SK-N-SH (cell line): Measurements from ENCODE around the gene CCDC160. TPM values are rescaled to one million over a fixed set of nuclear protein-coding genes. Genes with fewer than 3 reads are reported as not detected.

Experiments
- CTCF ChIA-PET: fragments of 300-600, 350-600 bp; formaldehyde crosslinking; extraction: SDS; loops from one replicate; lab custom pipeline; 2021; lab: Yijun Ruan, JAX
- POLR2A ChIA-PET: fragments of 350-600 bp; sonication (Branson Sonifier 250); formaldehyde crosslinking; extraction: SDS; loops from one replicate; lab custom pipeline; 2020; ENCODE audit warnings: antibody characterized with exemption, inconsistent platforms; lab: Yijun Ruan, JAX
- DNase-seq: peaks from one replicate; pipeline ENCODE4 v3.0.0; 2012
- H2AFZ ChIP-seq: fragments of 200-600 bp; sonication (generic); 2 replicates; pipeline ENCODE4 v1.8.1; 2016; ENCODE audit warnings: antibody characterized with exemption, mild to moderate bottlenecking, low read depth
- H3F3A ChIP-seq: fragments of 200-600 bp; sonication (generic); replicated peaks from 2 replicates; pipeline ENCODE3; 2016; ENCODE audit warnings: antibody characterized with exemption, mild to moderate bottlenecking; ENCODE audit not compliant: insufficient read depth
- H3K27ac ChIP-seq, 2 experiments: fragments of 200-500 bp in 1 of 2; fragments of 200-600 bp in 1 of 2; sonication (Bioruptor generic) in 1 of 2; sonication (generic), shearing (Covaris generic) in 1 of 2; 2 replicates each; pipeline versions ENCODE4 v1.5.1 to v1.6.1; 2014 to 2016; ENCODE audit warnings: low read depth in 2 of 2, inconsistent platforms in 1 of 2, low read length in 1 of 2, mild to moderate bottlenecking in 1 of 2, mixed read lengths in 1 of 2
- H3K27me3 ChIP-seq: fragments of 200-600 bp; sonication (generic), shearing (Covaris generic); 2 replicates; pipeline ENCODE4 v1.6.1; 2016; ENCODE audit warnings: mixed run types; ENCODE audit not compliant: insufficient read depth
- H3K36me3 ChIP-seq, 2 experiments: fragments of 200-500 bp in 1 of 2; fragments of 200-600 bp in 1 of 2; sonication (Bioruptor generic) in 1 of 2; sonication (generic) in 1 of 2; replicated peaks in 1 of 2; 2 replicates each; pipeline versions ENCODE3 to v1.5.1; 2014 to 2016; ENCODE audit warnings: low read length in 1 of 2, mild to moderate bottlenecking in 1 of 2; ENCODE audit not compliant: insufficient read depth in 2 of 2, control insufficient read depth in 1 of 2
- H3K4me1 ChIP-seq, 2 experiments: fragments of 200-500 bp in 1 of 2; fragments of 200-600 bp in 1 of 2; sonication (Bioruptor generic) in 1 of 2; sonication (generic), shearing (Covaris generic) in 1 of 2; 2 replicates each; pipeline versions ENCODE4 v1.5.1 to v1.6.1; 2014 to 2016; ENCODE audit warnings: low read depth in 1 of 2, low read length in 1 of 2, mixed run types in 1 of 2; ENCODE audit not compliant: insufficient read depth in 2 of 2, control insufficient read depth in 1 of 2
- H3K4me2 ChIP-seq: fragments of 200-600 bp; sonication (generic), shearing (Covaris generic); 2 replicates; pipeline ENCODE4 v1.6.1; 2017; ENCODE audit warnings: mixed run types
- H3K4me3 ChIP-seq, 2 experiments: fragments of 200-500 bp in 1 of 2; fragments of 200-600 bp in 1 of 2; sonication (Bioruptor generic) in 1 of 2; sonication (generic), shearing (Covaris generic) in 1 of 2; 2 replicates each; pipeline versions ENCODE4 v1.5.1 to v1.8.1; 2014 to 2016; ENCODE audit warnings: low read depth in 2 of 2, inconsistent platforms in 1 of 2, low read length in 1 of 2, mild to moderate bottlenecking in 1 of 2, mixed read lengths in 1 of 2, moderate library complexity in 1 of 2
- H3K79me2 ChIP-seq: fragments of 200-600 bp; sonication (generic); 2 replicates; pipeline ENCODE4 v1.8.1; 2017; ENCODE audit warnings: mild to moderate bottlenecking; ENCODE audit not compliant: insufficient read depth
- H3K9ac ChIP-seq: fragments of 200-600 bp; sonication (generic); 2 replicates; pipeline ENCODE4 v1.6.1; 2017; ENCODE audit warnings: mixed run types
- H3K9me2 ChIP-seq: fragments of 200-600 bp; sonication (generic); 2 replicates; pipeline ENCODE4 v1.6.1; 2017; ENCODE audit warnings: mixed run types
- H3K9me3 ChIP-seq: fragments of 200-600 bp; sonication (generic); 2 replicates; pipeline ENCODE4 v1.6.1; 2017; ENCODE audit warnings: mixed run types, mild to moderate bottlenecking, moderate library complexity
- H4K20me1 ChIP-seq: fragments of 200-600 bp; sonication (generic); 2 replicates; pipeline ENCODE4 v1.6.1; 2017; ENCODE audit warnings: mild to moderate bottlenecking, mixed run types; ENCODE audit not compliant: insufficient read depth
- CHD2 ChIP-seq: fragments of 150-350 bp; IDR thresholded peaks from 2 replicates; pipeline ENCODE4 v1.6.1; 2018; ENCODE audit warnings: low read length; ENCODE audit not compliant: partially characterized antibody
- CTCF ChIP-seq: fragments of 200-600 bp; sonication (generic); IDR thresholded peaks from 2 replicates; pipeline ENCODE4 v1.6.1; 2017; ENCODE audit warnings: antibody characterized with exemption, mild to moderate bottlenecking, moderate library complexity
- FOXJ3 ChIP-seq: sonication (generic); formaldehyde crosslinking; IDR thresholded peaks from 2 replicates; pipeline ENCODE4 v1.5.1; 2020; ENCODE audit warnings: mild to moderate bottlenecking, missing genetic modification reagents
- FOXM1 ChIP-seq: IDR thresholded peaks from 2 replicates; pipeline ENCODE4 v1.4.0; 2012; ENCODE audit warnings: low read depth, mild to moderate bottlenecking
- IRF3 ChIP-seq: fragments of 150-350 bp; IDR thresholded peaks from 2 replicates; pipeline ENCODE4 v1.6.1; 2016; ENCODE audit warnings: mild to moderate bottlenecking, low read depth, low read length
- MAX ChIP-seq: IDR thresholded peaks from 2 replicates; pipeline ENCODE4 v1.4.0; 2012; ENCODE audit warnings: low read depth
- MEF2A ChIP-seq: IDR thresholded peaks from 2 replicates; pipeline ENCODE4 v1.4.0; 2012; ENCODE audit warnings: low read depth, borderline replicate concordance
- MXI1 ChIP-seq: IDR thresholded peaks from 2 replicates; pipeline ENCODE4 v1.6.1; 2012; ENCODE audit warnings: mild to moderate bottlenecking, low read depth, low read length, improper control_type of control experiment
- RFX5 ChIP-seq: IDR thresholded peaks from 2 replicates; pipeline ENCODE4 v1.6.1; 2012; ENCODE audit warnings: mild to moderate bottlenecking, improper control_type of control experiment, low read length
- RXRA ChIP-seq: IDR thresholded peaks from 2 replicates; pipeline ENCODE4 v1.4.0; 2012; ENCODE audit warnings: low read depth, mild to moderate bottlenecking, borderline replicate concordance
- TAF1 ChIP-seq: IDR thresholded peaks from 2 replicates; pipeline ENCODE4 v1.6.1; 2012; ENCODE audit warnings: low read depth, mild to moderate bottlenecking, low read length, moderate library complexity, borderline replicate concordance
- TCF12 ChIP-seq: IDR thresholded peaks from 2 replicates; pipeline ENCODE4 v1.4.0; 2012
- TEAD4 ChIP-seq: IDR thresholded peaks from 2 replicates; pipeline ENCODE4 v1.4.0; 2012; ENCODE audit warnings: mild to moderate bottlenecking, borderline replicate concordance; ENCODE audit not compliant: insufficient read depth
- USF1 ChIP-seq: IDR thresholded peaks from 2 replicates; pipeline ENCODE4 v1.4.0; 2012; ENCODE audit warnings: low read depth, borderline replicate concordance
- USF2 ChIP-seq: fragments of 150-350 bp; IDR thresholded peaks from 2 replicates; pipeline ENCODE4 v1.6.1; 2017; ENCODE audit warnings: antibody characterized with exemption, low read length, low read depth, borderline replicate concordance
- ZBTB33 ChIP-seq: IDR thresholded peaks from 2 replicates; pipeline ENCODE4 v1.4.0; 2012; ENCODE audit warnings: low read depth, borderline replicate concordance
- WGBS: methylation state at CpG from one replicate; pipeline ENCODE4 v1.1.6; 2017; ENCODE audit warnings: low lambda C conversion rate; 5-methylcytosine and 5-hydroxymethylcytosine counted together
- polyA plus RNA-seq, 3 experiments: library from polyadenylated mRNA; depleted of rRNA; stranded (reverse); fragments of >200 nt; gene quantifications; 2 replicates each; pipeline ENCODE4 v1.2.3, GENCODE V29; 2012

Gene CCDC160
- polyA plus RNA-seq, 1 of the 3 experiments (the other 2 are of a cell fraction), result not detected

GRCh38 chrX:134240209-134240608 is 3.2 kb downstream of the CCDC160 start:
- Histone ChIP-seq H3F3A (no peaks in the 10 kb centered on the region), H2AFZ (no peak overlapping the region), H3K9ac (no peak overlapping the region), H3K4me1 (peaks cover 0 to 3% of the 10 kb centered on the region in 2 experiments; a peak in 1 of 4 replicates), H4K20me1 (no peaks in the 10 kb centered on the region), H3K4me2 (no peak overlapping the region), H3K9me3 (no peaks in the 10 kb centered on the region), H3K9me2 (no peaks in the 10 kb centered on the region; the same call in 1 of the 2 replicates), H3K36me3 (no peaks in the 10 kb centered on the region), H3K79me2 (no peaks in the 10 kb centered on the region), H3K4me3 (no peak overlapping the region), H3K27me3 (peaks cover 7% of the 10 kb centered on the region; the same call in 1 of the 2 replicates), H3K27ac (no peak overlapping the region)
- 28% methylated on average over 2 of the region's 2 CpGs for WGBS
- ChIA-PET CTCF (no interaction called here), POLR2A (no interaction called here)
- no peak for DNase-seq
- TF ChIP-seq CHD2, result no peak
- no peak for TF ChIP-seq MXI1
- no peak for TF ChIP-seq FOXJ3 (CRISPR knock-in tag)
- TF ChIP-seq CTCF, result no peak
- no peak for TF ChIP-seq IRF3
- no peak for TF ChIP-seq ZBTB33
- TF ChIP-seq RFX5, result no peak
- TF ChIP-seq TCF12, result no peak
- no peak for TF ChIP-seq USF1

- Histone ChIP-seq H4K20me1 (no peaks in the 10 kb centered on the region), H3K79me2 (no peaks in the 10 kb centered on the region), H3K9me3 (no peaks in the 10 kb centered on the region), H3F3A (no peaks in the 10 kb centered on the region), H3K4me1 (no peaks in the 10 kb centered on the region), H2AFZ (no peak overlapping the region), H3K27me3 (peaks cover 4% of the 10 kb centered on the region; the same call in 1 of the 2 replicates), H3K9ac (no peak overlapping the region), H3K9me2 (no peaks in the 10 kb centered on the region; the same call in 1 of the 2 replicates), H3K36me3 (no peaks in the 10 kb centered on the region), H3K4me3 (no peak overlapping the region), H3K27ac (no peak overlapping the region), H3K4me2 (no peak overlapping the region)
- ChIA-PET POLR2A (no interaction called here), CTCF (no interaction called here)
- DNase-seq, result no peak
- TF ChIP-seq MAX (no peak), MEF2A (no peak), TAF1 (no peak), TEAD4 (no peak), FOXM1 (no peak), RXRA (no peak), USF2 (no peak)
- WGBS, result 10% methylated on average over 1 of the region's 1 CpG
Measured at GRCh38 chrX:134241960-134242619, 5.1 kb downstream of the CCDC160 start.
